GM12878 (cell line): Measurements from ENCODE around the gene ARPC5L.

Experiments used
- CTCF ChIP-seq, 3 experiments: IDR thresholded peaks in 2 of 3; conservative IDR thresholded peaks in 1 of 3; 2 replicates each; pipeline ENCODE4 v1.5.1; 2011; ENCODE audit warnings: low read depth in 3 of 3, low read length in 3 of 3, mild to moderate bottlenecking in 3 of 3, control low read depth in 2 of 3, moderate library complexity in 2 of 3, inconsistent platforms in 1 of 3, mixed read lengths in 1 of 3; ENCODE audit not compliant: control insufficient read depth in 2 of 3, insufficient read depth in 1 of 3; ENCODE audit errors: extremely low read depth in 1 of 3
- GABPA ChIP-seq: IDR thresholded peaks from 2 replicates; pipeline ENCODE4 v1.6.1; 2014; ENCODE audit warnings: antibody characterized with exemption, low read depth, mild to moderate bottlenecking, inconsistent platforms
- PML ChIP-seq: IDR thresholded peaks from 2 replicates; pipeline ENCODE4 v1.6.1; 2012; ENCODE audit warnings: low read length, inconsistent platforms
- POLR2A ChIP-seq: IDR thresholded peaks from 2 replicates; pipeline ENCODE4 v1.6.1; 2011; ENCODE audit warnings: low read depth, mild to moderate bottlenecking, low read length
- TF ChIP-seq, protein P1 (sequence below): IDR thresholded peaks from 2 replicates; pipeline ENCODE4 v1.6.1; 2012; ENCODE audit warnings: mild to moderate bottlenecking, low read depth, low read length

- TF ChIP-seq, protein P1, sequence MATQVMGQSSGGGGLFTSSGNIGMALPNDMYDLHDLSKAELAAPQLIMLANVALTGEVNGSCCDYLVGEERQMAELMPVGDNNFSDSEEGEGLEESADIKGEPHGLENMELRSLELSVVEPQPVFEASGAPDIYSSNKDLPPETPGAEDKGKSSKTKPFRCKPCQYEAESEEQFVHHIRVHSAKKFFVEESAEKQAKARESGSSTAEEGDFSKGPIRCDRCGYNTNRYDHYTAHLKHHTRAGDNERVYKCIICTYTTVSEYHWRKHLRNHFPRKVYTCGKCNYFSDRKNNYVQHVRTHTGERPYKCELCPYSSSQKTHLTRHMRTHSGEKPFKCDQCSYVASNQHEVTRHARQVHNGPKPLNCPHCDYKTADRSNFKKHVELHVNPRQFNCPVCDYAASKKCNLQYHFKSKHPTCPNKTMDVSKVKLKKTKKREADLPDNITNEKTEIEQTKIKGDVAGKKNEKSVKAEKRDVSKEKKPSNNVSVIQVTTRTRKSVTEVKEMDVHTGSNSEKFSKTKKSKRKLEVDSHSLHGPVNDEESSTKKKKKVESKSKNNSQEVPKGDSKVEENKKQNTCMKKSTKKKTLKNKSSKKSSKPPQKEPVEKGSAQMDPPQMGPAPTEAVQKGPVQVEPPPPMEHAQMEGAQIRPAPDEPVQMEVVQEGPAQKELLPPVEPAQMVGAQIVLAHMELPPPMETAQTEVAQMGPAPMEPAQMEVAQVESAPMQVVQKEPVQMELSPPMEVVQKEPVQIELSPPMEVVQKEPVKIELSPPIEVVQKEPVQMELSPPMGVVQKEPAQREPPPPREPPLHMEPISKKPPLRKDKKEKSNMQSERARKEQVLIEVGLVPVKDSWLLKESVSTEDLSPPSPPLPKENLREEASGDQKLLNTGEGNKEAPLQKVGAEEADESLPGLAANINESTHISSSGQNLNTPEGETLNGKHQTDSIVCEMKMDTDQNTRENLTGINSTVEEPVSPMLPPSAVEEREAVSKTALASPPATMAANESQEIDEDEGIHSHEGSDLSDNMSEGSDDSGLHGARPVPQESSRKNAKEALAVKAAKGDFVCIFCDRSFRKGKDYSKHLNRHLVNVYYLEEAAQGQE, result no peak
- TF ChIP-seq GABPA (no peak), CTCF (IDR thresholded peaks at IDR 0.05 in 2 of 3, conservative IDR thresholded peaks at IDR 0.05 in 1 of 3; ENCODE audit: control insufficient read depth in 2 of 3, extremely low read depth in 1 of 3, insufficient read depth in 1 of 3, low read depth in 3 of 3, low read length in 3 of 3) (no peak), PML (no peak), POLR2A (no peak)
These were observed 27.1 kb downstream of the ARPC5L start for GRCh38 chr9:124889006-124889405.
